Kidney epithelial cell (primary cell): ENCODE data around the gene EEF2K. TPM values are rescaled to one million over a fixed set of nuclear protein-coding genes. Genes with fewer than 3 reads are reported as not detected.

ENCODE experiments used
- DNase-seq: peaks from one replicate; pipeline ENCODE4 v3.0.0-alpha.2; 2010; ENCODE audit warnings: low read depth
- H3K27me3 ChIP-seq: 2 replicates; pipeline ENCODE4 v1.6.0; 2011; ENCODE audit warnings: low read length; ENCODE audit not compliant: control insufficient read depth, insufficient read depth
- H3K36me3 ChIP-seq: 2 replicates; pipeline ENCODE4 v1.5.1; 2011; ENCODE audit warnings: low read length; ENCODE audit not compliant: control insufficient read depth, insufficient read depth
- H3K4me3 ChIP-seq: 2 replicates; pipeline ENCODE4 v1.5.1; 2011; ENCODE audit warnings: low read depth, mild to moderate bottlenecking, control low read depth, low read length
- total RNA-seq: library from RNA; depleted of rRNA; stranded (reverse); fragments of >200 nt; gene quantifications from 2 replicates; pipeline ENCODE4 v1.2.3, GENCODE V29; 2015
- TF ChIP-seq, protein P1 (sequence below): IDR thresholded peaks from 2 replicates; pipeline ENCODE4 v1.5.1; 2011; ENCODE audit warnings: mild to moderate bottlenecking, moderate library complexity, low read length, control low read depth, inconsistent platforms; ENCODE audit not compliant: insufficient read depth, poor library complexity, severe bottlenecking

Gene EEF2K
- total RNA-seq, 1 donor from 2014 or later, result 6.8 TPM

DNA sequence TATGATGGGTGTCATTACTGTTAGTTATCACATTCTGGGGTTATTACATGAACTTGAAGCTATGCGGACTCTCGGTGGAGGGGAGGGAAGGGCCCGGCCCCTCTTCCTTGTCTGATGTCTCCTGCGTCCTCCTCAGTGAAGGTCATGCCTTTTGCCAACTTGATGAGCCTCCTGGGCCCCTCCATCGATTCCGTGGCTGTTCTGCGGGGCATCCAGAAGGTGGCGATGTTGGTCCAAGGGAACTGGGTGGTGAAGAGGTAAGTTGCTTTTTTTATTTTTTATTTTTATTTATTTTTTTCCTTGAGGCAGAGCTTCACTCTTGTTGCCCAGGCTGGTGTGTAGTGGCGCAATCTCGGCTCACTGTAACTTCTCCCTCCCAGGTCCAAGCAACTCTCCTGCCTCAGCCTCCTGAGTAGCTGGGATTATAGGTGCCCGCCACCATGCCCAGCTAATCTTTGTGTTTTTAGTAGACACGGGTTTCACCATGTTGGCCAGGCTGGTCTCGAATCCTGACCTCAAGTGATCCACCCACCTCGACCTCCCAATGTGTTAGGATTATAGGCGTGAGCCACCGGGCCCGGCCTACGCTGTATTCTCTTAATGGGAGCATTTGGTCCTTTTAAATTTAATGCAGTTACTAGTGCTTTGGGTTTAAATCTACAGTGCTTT, 112.7 kb downstream of the EEF2K start:
- peaks cover 2% of the 10 kb centered on the region for H3K36me3 ChIP-seq
- no peak overlapping the region for H3K4me3 ChIP-seq
- no peak for DNase-seq
- TF ChIP-seq, protein P1, sequence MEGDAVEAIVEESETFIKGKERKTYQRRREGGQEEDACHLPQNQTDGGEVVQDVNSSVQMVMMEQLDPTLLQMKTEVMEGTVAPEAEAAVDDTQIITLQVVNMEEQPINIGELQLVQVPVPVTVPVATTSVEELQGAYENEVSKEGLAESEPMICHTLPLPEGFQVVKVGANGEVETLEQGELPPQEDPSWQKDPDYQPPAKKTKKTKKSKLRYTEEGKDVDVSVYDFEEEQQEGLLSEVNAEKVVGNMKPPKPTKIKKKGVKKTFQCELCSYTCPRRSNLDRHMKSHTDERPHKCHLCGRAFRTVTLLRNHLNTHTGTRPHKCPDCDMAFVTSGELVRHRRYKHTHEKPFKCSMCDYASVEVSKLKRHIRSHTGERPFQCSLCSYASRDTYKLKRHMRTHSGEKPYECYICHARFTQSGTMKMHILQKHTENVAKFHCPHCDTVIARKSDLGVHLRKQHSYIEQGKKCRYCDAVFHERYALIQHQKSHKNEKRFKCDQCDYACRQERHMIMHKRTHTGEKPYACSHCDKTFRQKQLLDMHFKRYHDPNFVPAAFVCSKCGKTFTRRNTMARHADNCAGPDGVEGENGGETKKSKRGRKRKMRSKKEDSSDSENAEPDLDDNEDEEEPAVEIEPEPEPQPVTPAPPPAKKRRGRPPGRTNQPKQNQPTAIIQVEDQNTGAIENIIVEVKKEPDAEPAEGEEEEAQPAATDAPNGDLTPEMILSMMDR, result peak; percentile 68
- no peaks in the 10 kb centered on the region for H3K27me3 ChIP-seq

DNA sequence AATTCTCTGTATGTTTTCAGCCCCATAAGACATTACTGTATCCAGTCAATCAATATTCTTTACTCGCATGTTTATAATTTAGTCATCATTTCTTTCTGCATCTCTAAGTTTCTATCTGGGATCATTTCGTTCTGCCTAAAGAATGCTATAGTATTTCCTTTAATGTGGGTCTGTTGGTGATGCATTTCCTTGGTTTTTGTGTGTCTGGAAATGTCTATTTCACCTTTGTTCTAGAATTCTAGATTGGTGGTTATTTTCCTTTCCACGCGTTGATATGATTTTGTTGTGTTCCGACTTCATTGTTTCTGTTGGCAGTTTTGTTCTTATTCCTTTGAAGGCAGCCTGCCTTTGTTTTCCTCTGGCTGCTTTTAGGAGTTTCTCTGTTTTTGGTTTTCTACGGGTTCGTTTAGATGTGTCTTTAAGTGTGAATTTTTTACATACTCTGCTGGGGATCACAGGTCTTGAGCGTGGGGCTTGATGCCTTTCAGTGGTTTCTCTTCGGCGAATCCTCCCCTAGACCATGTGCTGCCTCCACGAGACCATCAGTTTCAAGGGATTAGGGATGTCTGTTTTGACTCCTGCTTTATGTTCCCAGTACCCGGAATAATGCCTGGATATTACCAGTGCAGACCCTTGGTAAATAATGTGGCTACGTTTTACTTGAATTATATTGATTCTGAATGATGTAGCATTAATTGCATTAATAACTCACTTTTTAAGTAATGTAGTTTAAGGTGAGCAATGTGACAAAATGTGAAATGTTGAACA, 114.7 kb downstream of the EEF2K start:
- Histone ChIP-seq H3K27me3 (no peaks in the 10 kb centered on the region), H3K36me3 (peaks cover 4% of the 10 kb centered on the region), H3K4me3 (no peak overlapping the region)
- DNase-seq, result no peak
- TF ChIP-seq, protein P1, result no peak

DNA sequence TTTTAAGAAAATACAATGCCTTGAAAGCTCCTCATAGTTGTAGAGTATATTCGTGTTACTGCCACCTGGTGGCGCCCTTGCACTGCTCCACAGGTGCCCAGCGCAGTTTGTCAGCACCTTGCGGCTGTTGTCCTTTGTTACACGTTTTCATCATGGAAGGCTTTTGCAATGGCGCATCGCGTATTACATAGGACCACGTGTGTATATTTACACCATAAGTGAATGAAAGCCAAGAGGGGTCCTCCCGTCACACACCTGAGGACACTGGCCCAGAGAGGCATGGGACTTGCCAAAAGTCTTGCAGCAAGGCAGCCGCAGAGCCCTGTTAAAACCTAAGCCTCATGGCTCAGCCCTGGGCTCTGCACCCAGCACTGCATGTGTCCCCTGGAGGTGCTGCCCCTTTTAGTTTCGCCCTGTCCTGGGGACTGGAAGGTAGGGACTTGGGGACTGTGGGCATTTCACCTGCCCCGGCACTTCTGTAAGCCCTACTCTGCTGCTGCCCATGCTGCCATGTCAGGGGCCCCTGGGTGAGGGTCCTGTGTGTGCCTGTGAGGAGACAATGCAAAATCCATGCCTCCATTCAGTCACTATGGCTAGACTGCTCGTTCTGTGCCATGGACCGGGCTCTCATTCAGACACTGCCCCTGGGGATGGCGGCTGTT, 115.4 kb downstream of the EEF2K start:
- TF ChIP-seq, protein P1, result peak; percentile 85

DNA sequence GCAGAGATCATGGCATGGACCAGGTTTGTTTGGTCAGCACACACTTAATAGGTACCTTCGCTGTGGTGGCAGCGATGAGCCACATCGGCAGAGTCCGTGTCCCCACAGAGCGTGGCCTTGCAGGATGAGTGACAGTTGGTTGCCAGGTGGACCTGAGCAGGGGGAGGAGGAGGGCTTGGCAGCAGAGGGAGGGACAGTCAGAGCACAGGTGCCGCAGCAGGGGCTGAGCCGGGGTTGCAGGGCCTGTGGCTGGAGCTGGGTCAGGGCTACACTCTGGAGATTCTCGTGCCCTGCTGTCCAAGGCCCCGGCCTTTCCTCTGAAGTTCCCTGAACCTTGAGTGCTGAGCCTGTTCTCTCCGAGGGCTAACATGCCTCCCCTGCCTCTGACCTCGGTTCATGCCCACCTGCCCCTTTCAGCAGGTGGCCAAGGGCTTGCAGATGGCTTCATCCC, 116.0 kb downstream of the EEF2K start:
- TF ChIP-seq, protein P1, result no peak
- H3K36me3 ChIP-seq, result peaks cover 2% of the 10 kb centered on the region
- no peak for DNase-seq
- H3K4me3 ChIP-seq, result no peak overlapping the region
- no peaks in the 10 kb centered on the region for H3K27me3 ChIP-seq

More for the DNA sequence above, 115.4 kb downstream of the EEF2K start:
- H3K36me3 ChIP-seq, result peaks cover 2% of the 10 kb centered on the region
- H3K4me3 ChIP-seq, result no peak overlapping the region
- DNase-seq, result peak; percentile 34
- no peaks in the 10 kb centered on the region for H3K27me3 ChIP-seq

DNA sequence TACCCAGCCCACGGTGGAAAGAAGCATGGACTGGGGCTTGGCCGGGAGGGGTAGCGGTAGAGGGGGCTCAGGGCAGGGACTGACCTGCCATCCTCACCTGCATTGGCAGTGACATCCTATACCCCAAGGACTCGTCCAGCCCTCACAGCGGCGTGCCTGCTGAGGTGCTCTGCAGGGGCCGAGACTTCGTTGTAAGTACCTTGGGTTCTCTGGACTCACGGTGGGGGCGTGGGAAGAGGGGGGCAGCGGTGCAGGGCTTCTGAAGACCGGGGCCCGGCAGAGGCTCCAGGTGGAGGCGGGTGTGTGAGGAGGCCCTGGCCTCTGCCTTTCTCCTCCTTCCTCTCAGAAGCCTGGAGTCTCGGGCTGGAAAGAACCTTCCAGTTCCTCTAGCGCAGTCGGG, 116.7 kb downstream of the EEF2K start:
- Histone ChIP-seq H3K27me3 (no peaks in the 10 kb centered on the region), H3K36me3 (peaks cover 2% of the 10 kb centered on the region), H3K4me3 (no peak overlapping the region)
- DNase-seq, result no peak
- TF ChIP-seq, protein P1, result no peak
